ENCODE data around the gene ZNF14. TPM values are rescaled to one million over a fixed set of nuclear protein-coding genes. Genes with fewer than 3 reads are reported as not detected.

Gene ZNF14
- total and polyA plus RNA-seq, 2 experiments from 2014 or later = 4.6 to 7.3 TPM

DNA sequence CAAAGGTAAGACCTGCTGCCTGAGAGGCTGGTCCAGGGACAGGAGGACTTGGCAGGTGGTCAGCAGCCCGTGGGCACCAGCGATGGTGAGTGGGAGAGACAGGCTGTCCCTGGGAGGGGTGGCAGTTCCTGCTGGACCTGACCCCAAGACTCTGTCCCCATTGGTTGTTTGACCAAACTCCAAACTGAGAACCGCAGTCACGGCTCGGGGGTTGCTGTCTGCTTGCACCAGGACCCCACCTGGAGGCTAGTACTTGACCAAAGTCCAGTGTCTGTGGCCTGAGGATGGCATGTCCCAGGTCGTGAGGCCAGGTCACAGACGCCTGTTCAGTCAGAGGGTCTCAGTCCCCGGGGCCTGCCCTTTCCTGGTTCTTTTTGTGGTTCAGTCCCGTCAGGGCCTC lies 9.9 kb upstream of the ZNF14 start:
- H2AFZ ChIP-seq = no peak overlapping the region
- 90% methylated on average over 9 of the region's 9 CpGs for WGBS (ENCODE audit: low lambda C conversion rate, missing lambda C conversion rate)
- no peaks in the 10 kb centered on the region for H3K9me2 ChIP-seq (replicated peaks; ENCODE audit: insufficient read depth)
- no peaks in the 10 kb centered on the region for H3K36me3 ChIP-seq (replicated peaks; ENCODE audit: insufficient read depth, low read depth)
- H3K27ac ChIP-seq = no peak overlapping the region
- H3K9me3 ChIP-seq (ENCODE audit: low read depth) = no peaks in the 10 kb centered on the region
- H3K4me2 ChIP-seq = no peak overlapping the region
- no peaks in the 10 kb centered on the region for H3K27me3 ChIP-seq
- TF ChIP-seq EZH2 (IDR thresholded peaks at IDR 0.05; ENCODE audit: borderline replicate concordance) = no peak
- TF ChIP-seq EZH2phosphoT487 (IDR thresholded peaks at IDR 0.05; ENCODE audit: low read depth, severe bottlenecking, unreplicated experiment) = no peak
- TF ChIP-seq, protein P1, sequence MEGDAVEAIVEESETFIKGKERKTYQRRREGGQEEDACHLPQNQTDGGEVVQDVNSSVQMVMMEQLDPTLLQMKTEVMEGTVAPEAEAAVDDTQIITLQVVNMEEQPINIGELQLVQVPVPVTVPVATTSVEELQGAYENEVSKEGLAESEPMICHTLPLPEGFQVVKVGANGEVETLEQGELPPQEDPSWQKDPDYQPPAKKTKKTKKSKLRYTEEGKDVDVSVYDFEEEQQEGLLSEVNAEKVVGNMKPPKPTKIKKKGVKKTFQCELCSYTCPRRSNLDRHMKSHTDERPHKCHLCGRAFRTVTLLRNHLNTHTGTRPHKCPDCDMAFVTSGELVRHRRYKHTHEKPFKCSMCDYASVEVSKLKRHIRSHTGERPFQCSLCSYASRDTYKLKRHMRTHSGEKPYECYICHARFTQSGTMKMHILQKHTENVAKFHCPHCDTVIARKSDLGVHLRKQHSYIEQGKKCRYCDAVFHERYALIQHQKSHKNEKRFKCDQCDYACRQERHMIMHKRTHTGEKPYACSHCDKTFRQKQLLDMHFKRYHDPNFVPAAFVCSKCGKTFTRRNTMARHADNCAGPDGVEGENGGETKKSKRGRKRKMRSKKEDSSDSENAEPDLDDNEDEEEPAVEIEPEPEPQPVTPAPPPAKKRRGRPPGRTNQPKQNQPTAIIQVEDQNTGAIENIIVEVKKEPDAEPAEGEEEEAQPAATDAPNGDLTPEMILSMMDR (IDR thresholded peaks at IDR 0.05; ENCODE audit: poor library complexity) = no peak
- no peaks in the 10 kb centered on the region for H3K4me1 ChIP-seq (ENCODE audit: insufficient read depth)
- H3K79me2 ChIP-seq = no peaks in the 10 kb centered on the region
- no peaks in the 10 kb centered on the region for H4K20me1 ChIP-seq (ENCODE audit: insufficient read depth, poor library complexity, severe bottlenecking)
- DNase-seq (ENCODE audit: low spot score) = no peak
- no peak overlapping the region for H3K4me3 ChIP-seq

DNA sequence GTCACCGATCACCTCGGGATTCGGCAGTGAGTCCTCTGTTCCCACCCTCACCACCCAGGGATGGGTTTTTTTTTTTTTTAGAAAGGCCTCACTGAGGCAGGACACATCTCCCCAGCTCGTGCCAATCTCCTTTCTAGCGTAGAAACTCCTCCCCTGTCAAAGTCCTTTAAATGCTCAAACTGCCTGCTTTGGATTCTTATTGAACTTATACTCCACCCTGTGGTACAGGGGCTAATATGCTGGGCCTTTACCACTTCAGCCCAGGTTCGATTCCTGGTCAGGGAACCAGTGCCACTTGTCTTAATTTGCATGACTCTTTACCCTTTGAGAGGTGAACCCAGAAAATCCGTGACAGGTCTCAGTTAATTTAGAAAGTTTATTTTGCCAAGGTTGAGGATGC lies 8.3 kb upstream of the ZNF14 start:
- H3K79me2 ChIP-seq = no peaks in the 10 kb centered on the region
- no peak overlapping the region for H2AFZ ChIP-seq
- H3K4me3 ChIP-seq = no peak overlapping the region
- H3K27ac ChIP-seq = no peak overlapping the region
- no peak overlapping the region for H3K4me2 ChIP-seq
- 90% methylated on average over 7 of the region's 7 CpGs for WGBS (ENCODE audit: low lambda C conversion rate, missing lambda C conversion rate)
- H3K36me3 ChIP-seq (replicated peaks; ENCODE audit: insufficient read depth, low read depth) = no peaks in the 10 kb centered on the region
- H3K27me3 ChIP-seq = no peaks in the 10 kb centered on the region
- no peaks in the 10 kb centered on the region for H3K9me2 ChIP-seq (replicated peaks; ENCODE audit: insufficient read depth)
- no peaks in the 10 kb centered on the region for H3K4me1 ChIP-seq (ENCODE audit: insufficient read depth)
- no peak for DNase-seq (ENCODE audit: low spot score)
- H4K20me1 ChIP-seq (ENCODE audit: insufficient read depth, poor library complexity, severe bottlenecking) = no peaks in the 10 kb centered on the region
- H3K9me3 ChIP-seq (ENCODE audit: low read depth) = no peaks in the 10 kb centered on the region
- TF ChIP-seq, protein P1 (IDR thresholded peaks at IDR 0.05; ENCODE audit: poor library complexity) = no peak
- no peak for TF ChIP-seq EZH2 (IDR thresholded peaks at IDR 0.05; ENCODE audit: borderline replicate concordance)
- no peak for TF ChIP-seq EZH2phosphoT487 (IDR thresholded peaks at IDR 0.05; ENCODE audit: low read depth, severe bottlenecking, unreplicated experiment)

DNA sequence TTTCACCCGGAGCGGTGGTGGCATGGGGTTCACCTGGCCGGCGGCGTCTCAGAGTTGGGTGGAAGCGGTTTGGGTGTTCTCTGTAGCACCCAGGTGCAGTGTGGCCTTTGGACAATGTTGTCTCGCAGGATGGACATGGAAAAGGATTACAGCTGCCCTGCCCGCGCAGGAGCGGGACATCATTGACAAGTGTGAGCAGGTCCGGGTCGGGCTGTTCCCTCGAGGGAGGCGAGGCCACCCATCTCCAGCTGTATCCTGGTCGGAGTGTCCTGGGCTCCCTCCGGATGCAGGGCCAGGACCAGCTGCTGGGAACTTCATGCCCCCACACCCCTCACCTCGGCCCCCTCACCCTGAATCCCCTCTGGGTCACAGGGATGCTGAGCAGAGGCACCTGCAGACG lies 7.8 kb upstream of the ZNF14 start:
- Histone ChIP-seq H3K27me3 (no peaks in the 10 kb centered on the region), H3K4me3 (no peak overlapping the region), H3K9me2 (replicated peaks; ENCODE audit: insufficient read depth) (no peaks in the 10 kb centered on the region), H4K20me1 (ENCODE audit: insufficient read depth, poor library complexity, severe bottlenecking) (no peaks in the 10 kb centered on the region), H3K27ac (no peak overlapping the region), H2AFZ (no peak overlapping the region), H3K4me2 (no peak overlapping the region), H3K4me1 (ENCODE audit: insufficient read depth) (no peaks in the 10 kb centered on the region), H3K36me3 (replicated peaks; ENCODE audit: insufficient read depth, low read depth) (no peaks in the 10 kb centered on the region), H3K79me2 (no peaks in the 10 kb centered on the region), H3K9me3 (ENCODE audit: low read depth) (no peaks in the 10 kb centered on the region)
- no peak for DNase-seq (ENCODE audit: low spot score)
- no peak for TF ChIP-seq EZH2 (IDR thresholded peaks at IDR 0.05; ENCODE audit: borderline replicate concordance)
- TF ChIP-seq, protein P1 (IDR thresholded peaks at IDR 0.05; ENCODE audit: poor library complexity) = no peak
- no peak for TF ChIP-seq EZH2phosphoT487 (IDR thresholded peaks at IDR 0.05; ENCODE audit: low read depth, severe bottlenecking, unreplicated experiment)
- WGBS (ENCODE audit: low lambda C conversion rate, missing lambda C conversion rate) = 91% methylated on average over 14 of the region's 18 CpGs

DNA sequence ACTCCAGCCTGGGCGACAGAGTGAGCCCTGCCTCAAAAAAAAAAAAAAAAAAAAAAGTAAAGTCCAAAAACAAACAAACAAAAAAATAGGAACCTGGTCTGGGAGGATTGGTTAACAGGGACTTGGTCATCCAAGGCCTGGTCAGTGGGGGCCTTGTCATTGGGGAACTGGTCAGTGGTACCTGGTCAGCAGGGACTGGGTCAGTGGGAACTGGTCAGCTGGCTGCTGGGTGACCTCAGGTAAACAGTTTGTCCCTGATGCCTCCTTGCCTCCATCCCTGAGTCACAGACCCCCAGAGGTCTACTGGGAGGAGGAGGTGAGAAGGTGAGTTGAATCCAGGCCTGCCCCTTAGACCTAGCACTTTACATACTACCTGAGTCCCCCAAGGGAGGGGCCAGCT lies 5.7 kb upstream of the ZNF14 start:
- WGBS (ENCODE audit: low lambda C conversion rate, missing lambda C conversion rate) = 100% methylated on average over 1 of the region's 1 CpG

More for the DNA sequence above, 5.7 kb upstream of the ZNF14 start:
- H3K9me3 ChIP-seq (ENCODE audit: low read depth) = no peaks in the 10 kb centered on the region
- no peak overlapping the region for H3K4me3 ChIP-seq
- TF ChIP-seq EZH2 (IDR thresholded peaks at IDR 0.05; ENCODE audit: borderline replicate concordance) = no peak
- TF ChIP-seq EZH2phosphoT487 (IDR thresholded peaks at IDR 0.05; ENCODE audit: low read depth, severe bottlenecking, unreplicated experiment) = no peak
- TF ChIP-seq, protein P1 (IDR thresholded peaks at IDR 0.05; ENCODE audit: poor library complexity) = no peak
- no peak for DNase-seq (ENCODE audit: low spot score)
- no peaks in the 10 kb centered on the region for H3K79me2 ChIP-seq
- no peak overlapping the region for H3K27ac ChIP-seq
- no peaks in the 10 kb centered on the region for H3K9me2 ChIP-seq (replicated peaks; ENCODE audit: insufficient read depth)
- H3K36me3 ChIP-seq (replicated peaks; ENCODE audit: insufficient read depth, low read depth) = no peaks in the 10 kb centered on the region
- no peak overlapping the region for H3K4me2 ChIP-seq
- no peaks in the 10 kb centered on the region for H4K20me1 ChIP-seq (ENCODE audit: insufficient read depth, poor library complexity, severe bottlenecking)
- H3K4me1 ChIP-seq (ENCODE audit: insufficient read depth) = no peaks in the 10 kb centered on the region
- H2AFZ ChIP-seq = no peak overlapping the region
- no peaks in the 10 kb centered on the region for H3K27me3 ChIP-seq

All from hepatocyte (in vitro differentiated cells).